Heart left ventricle (tissue), 13 donors: ENCODE measurements around the gene CENPP.

Experiments used
- POLR2A ChIP-seq, 2 donors: fragments of 450-650 bp; IDR thresholded peaks; one replicate each; pipeline ENCODE4 v1.6.1; 2017; ENCODE audit warnings: antibody characterized with exemption in 2 of 2, mild to moderate bottlenecking in 2 of 2, moderate library complexity in 2 of 2
- TF ChIP-seq, protein P1 (sequence below), 12 donors: fragments of 200-600 bp; sonication (generic) in 4 of 12; IDR thresholded peaks; one replicate each; pipeline versions ENCODE4 v1.5.0 to v1.8.0; 2018 to 2022; ENCODE audit warnings: antibody characterized with exemption in 12 of 12, mild to moderate bottlenecking in 5 of 12
- donor health status: ischemic (EF 13 %, LVEDD 7.1; RV severe dilation, severe dysfunction).
- donor health status: DM: no; HTN: yes; CAD: no.
- donor health status: DM: no; HTN: no; CAD: no.
- donor health status: ischemic (EF 25% LVEDD 6.9; RV normal size, moderate dysfunction).
- donor health status: ischemic (EF 25% LVEDD 5.7; RV mildly dilated, moderate dysfunction).
- donor health status: ischemic (EF 35%, LVEDD 5.7; RV mildly dilated, moderate dysfunction).
- donor health status: nonischemic (EF 11% LVEDD 7.7; RV severe dilation, severe dysfunction).
- donor health status: DM: yes; HTN: yes; CAD: no.
- donor health status: PGD.
- donor health status: ischemic (EF 29% LVEDD 5.4; RV normal size, mild dysfunction).
- donor health status: nonischemic (EF 23%, LVEDD 6.1; RV moderate dilation, normal function).

DNA sequence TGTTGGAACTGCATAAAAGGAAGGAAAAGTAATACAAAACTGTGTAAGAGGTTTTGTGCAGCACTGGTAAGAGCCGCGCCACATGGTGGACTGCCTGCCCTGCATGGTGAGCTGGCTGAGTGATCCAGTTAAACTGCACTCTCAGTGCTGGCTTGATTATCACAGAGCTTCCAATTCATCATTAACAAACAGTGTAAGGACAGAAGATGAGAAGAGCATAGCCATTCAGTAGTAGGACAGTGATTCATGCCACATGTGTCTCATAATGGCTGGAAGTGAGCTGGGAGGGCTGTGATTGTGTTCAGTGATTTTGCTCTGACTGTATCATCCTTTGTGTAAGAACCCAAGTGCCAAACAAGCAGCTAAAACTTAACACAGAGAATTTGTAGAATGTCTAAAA lies 142.5 kb downstream of the CENPP start:
- TF ChIP-seq, protein P1, sequence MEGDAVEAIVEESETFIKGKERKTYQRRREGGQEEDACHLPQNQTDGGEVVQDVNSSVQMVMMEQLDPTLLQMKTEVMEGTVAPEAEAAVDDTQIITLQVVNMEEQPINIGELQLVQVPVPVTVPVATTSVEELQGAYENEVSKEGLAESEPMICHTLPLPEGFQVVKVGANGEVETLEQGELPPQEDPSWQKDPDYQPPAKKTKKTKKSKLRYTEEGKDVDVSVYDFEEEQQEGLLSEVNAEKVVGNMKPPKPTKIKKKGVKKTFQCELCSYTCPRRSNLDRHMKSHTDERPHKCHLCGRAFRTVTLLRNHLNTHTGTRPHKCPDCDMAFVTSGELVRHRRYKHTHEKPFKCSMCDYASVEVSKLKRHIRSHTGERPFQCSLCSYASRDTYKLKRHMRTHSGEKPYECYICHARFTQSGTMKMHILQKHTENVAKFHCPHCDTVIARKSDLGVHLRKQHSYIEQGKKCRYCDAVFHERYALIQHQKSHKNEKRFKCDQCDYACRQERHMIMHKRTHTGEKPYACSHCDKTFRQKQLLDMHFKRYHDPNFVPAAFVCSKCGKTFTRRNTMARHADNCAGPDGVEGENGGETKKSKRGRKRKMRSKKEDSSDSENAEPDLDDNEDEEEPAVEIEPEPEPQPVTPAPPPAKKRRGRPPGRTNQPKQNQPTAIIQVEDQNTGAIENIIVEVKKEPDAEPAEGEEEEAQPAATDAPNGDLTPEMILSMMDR (IDR thresholded peaks at IDR 0.05) = no peak
- TF ChIP-seq POLR2A (IDR thresholded peaks at IDR 0.05) = no peak
